Measurements from ENCODE around the gene DDX41.

DNA sequence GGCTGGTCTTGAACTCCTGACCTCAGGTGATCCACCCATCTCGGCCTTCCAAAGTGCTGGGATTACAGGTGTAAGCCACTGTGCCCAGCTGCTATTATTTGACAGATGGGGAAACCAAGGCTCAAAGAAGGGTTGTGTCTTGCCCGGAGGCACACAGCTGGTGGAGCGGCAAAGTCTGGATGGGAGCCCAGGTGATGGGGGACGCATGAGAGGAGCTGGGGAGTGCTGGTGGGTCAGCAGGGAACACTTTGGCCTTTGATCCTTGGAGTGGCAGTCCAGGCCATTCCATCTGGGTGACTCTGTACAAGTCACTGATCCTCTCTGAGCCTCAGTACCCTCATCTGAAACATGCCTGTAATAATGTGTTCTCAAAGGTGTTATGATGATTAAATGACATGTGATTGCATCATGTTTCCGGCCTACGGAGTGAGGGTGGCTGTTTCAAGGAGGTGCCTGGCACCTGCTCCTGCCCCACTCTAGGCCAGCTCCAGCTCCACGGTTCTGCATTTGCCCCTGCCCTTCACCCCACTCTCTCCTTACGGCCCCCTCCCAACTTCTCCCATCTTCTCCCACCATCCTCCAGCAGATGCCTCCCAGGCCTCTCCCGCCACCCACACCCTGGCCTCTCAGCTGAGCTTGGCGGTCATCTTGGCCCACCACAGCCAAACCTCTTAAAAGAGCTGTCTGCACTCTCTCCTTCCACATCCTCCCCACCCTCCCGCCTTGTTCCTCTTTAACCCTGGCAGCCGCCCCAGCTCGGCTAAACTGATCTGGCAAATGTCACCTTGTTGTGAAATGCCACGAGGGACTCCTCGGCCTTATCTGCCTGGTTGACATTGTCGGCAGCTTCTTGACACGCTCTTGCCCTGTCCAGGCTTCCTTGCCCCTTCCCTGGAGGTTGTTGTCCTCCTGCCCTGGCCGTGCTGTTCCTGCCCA is 37.8 kb downstream of the DDX41 start:
- TF ChIP-seq POLR2A (IDR thresholded peaks at IDR 0.05) = no peak
- TF ChIP-seq, protein P1, sequence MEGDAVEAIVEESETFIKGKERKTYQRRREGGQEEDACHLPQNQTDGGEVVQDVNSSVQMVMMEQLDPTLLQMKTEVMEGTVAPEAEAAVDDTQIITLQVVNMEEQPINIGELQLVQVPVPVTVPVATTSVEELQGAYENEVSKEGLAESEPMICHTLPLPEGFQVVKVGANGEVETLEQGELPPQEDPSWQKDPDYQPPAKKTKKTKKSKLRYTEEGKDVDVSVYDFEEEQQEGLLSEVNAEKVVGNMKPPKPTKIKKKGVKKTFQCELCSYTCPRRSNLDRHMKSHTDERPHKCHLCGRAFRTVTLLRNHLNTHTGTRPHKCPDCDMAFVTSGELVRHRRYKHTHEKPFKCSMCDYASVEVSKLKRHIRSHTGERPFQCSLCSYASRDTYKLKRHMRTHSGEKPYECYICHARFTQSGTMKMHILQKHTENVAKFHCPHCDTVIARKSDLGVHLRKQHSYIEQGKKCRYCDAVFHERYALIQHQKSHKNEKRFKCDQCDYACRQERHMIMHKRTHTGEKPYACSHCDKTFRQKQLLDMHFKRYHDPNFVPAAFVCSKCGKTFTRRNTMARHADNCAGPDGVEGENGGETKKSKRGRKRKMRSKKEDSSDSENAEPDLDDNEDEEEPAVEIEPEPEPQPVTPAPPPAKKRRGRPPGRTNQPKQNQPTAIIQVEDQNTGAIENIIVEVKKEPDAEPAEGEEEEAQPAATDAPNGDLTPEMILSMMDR (IDR thresholded peaks at IDR 0.05) = no peak

Data from heart left ventricle (tissue), 13 donors.